NB4 (cell line): ENCODE data around the gene SKA3.
A peak's percentile ranks its signal among the peaks of the same experiment; 100 is the strongest.

Source experiments
- DNase-seq: peaks from one replicate; pipeline ENCODE4 v3.0.0; 2010; ENCODE audit warnings: low read depth
- H3K4me3 ChIP-seq: one replicate; pipeline ENCODE4 v1.5.1; 2011; ENCODE audit warnings: mild to moderate bottlenecking, low read depth, low read length, moderate library complexity
- MYC ChIP-seq: IDR thresholded peaks from 2 replicates; pipeline ENCODE4 v1.6.1; 2011; ENCODE audit warnings: low read depth, low read length
- POLR2A ChIP-seq: IDR thresholded peaks from 2 replicates; pipeline ENCODE4 v1.6.1; 2011; ENCODE audit warnings: mild to moderate bottlenecking; ENCODE audit not compliant: insufficient read length; ENCODE audit errors: extremely low read depth
- TF ChIP-seq, protein P1 (sequence below): IDR thresholded peaks from 2 replicates; pipeline ENCODE4 v1.6.1; 2011; ENCODE audit warnings: low read depth, low read length
- TF ChIP-seq, protein P2 (sequence below): IDR thresholded peaks from one replicate; pipeline ENCODE4 v1.5.1; 2012; ENCODE audit warnings: low read depth, low read length

Gene SKA3

GRCh38 chr13:21133077-21133476, 43.3 kb downstream of the SKA3 start:
- TF ChIP-seq, protein P1, sequence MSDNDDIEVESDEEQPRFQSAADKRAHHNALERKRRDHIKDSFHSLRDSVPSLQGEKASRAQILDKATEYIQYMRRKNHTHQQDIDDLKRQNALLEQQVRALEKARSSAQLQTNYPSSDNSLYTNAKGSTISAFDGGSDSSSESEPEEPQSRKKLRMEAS, result no peak
- TF ChIP-seq POLR2A (no peak), MYC (no peak)
- TF ChIP-seq, protein P2, sequence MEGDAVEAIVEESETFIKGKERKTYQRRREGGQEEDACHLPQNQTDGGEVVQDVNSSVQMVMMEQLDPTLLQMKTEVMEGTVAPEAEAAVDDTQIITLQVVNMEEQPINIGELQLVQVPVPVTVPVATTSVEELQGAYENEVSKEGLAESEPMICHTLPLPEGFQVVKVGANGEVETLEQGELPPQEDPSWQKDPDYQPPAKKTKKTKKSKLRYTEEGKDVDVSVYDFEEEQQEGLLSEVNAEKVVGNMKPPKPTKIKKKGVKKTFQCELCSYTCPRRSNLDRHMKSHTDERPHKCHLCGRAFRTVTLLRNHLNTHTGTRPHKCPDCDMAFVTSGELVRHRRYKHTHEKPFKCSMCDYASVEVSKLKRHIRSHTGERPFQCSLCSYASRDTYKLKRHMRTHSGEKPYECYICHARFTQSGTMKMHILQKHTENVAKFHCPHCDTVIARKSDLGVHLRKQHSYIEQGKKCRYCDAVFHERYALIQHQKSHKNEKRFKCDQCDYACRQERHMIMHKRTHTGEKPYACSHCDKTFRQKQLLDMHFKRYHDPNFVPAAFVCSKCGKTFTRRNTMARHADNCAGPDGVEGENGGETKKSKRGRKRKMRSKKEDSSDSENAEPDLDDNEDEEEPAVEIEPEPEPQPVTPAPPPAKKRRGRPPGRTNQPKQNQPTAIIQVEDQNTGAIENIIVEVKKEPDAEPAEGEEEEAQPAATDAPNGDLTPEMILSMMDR, result no peak
- H3K4me3 ChIP-seq, result no peak overlapping the region

DNA sequence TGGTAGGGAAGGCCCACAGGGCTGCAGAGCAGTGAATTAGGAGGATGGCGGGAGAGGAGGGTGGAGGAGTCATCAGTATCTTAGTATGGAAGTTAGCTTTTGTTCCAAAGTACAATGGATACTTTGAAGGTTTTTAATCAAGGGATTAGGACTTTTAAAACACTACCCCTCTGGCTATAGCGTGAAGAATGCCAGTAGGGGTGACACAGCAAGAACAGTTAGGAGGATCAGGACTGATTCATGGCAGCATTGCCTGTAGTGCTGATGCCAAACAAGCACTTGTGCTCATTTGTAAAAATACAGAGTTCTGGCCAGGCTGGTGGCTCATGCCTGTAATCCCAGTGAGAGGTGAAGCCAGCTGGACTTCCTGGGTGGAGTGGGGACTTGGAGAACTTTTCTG, 46.2 kb downstream of the SKA3 start:
- DNase-seq, result no peak
- H3K4me3 ChIP-seq, result no peak overlapping the region
- TF ChIP-seq MYC (no peak), POLR2A (no peak)
- TF ChIP-seq, protein P1, result no peak
- TF ChIP-seq, protein P2, result no peak

More at GRCh38 chr13:21133077-21133476, 43.3 kb downstream of the SKA3 start:
- no peak for DNase-seq

DNA sequence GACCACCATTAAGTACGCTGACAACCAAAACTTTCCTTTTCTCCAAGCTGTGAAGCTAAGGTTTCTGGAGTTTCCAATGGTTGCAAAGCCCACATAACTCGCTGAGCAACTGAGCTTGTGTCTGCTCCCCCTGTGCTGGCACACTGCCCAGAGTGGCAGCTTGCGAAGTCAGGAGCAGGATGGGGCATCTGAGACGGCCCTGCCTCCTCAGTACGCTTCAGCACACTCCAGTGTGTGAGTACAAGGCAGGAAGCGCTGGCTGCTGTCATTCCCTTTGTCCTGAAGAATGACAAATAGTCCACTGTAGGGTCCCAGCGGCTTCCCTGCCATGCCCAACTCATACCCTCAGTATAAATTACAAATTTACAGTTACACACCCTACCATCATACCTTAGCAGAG, 51.5 kb downstream of the SKA3 start:
- TF ChIP-seq MYC, result no peak
- TF ChIP-seq, protein P2, result no peak
- TF ChIP-seq POLR2A, result no peak
- TF ChIP-seq, protein P1, result no peak
- peak; percentile 53 for DNase-seq
- H3K4me3 ChIP-seq, result no peak overlapping the region

DNA sequence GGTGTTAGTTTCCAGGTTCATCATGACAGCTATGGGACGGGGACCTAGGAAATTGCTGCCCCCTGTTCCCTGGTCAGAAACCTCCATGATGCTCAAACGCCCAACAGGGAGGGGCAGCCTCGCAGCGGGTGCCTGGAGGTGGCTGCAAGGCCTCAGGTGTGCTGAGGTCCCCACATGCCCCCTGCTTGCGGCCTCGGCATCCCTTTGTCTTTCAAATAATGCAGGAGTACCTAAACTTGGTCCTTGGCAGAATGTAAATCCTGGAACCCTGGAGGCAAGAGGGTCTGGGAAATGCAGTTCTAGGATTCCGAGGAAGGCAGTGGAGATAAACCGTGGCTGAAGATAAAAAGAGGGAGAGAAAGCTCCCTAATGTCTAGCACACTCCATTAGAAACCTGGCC, 52.4 kb downstream of the SKA3 start:
- no peak for DNase-seq
- no peak overlapping the region for H3K4me3 ChIP-seq
- no peak for TF ChIP-seq POLR2A
- TF ChIP-seq, protein P1, result no peak
- no peak for TF ChIP-seq MYC
- TF ChIP-seq, protein P2, result no peak

GRCh38 chr13:21121616-21122015, 54.7 kb downstream of the SKA3 start:
- no peak for DNase-seq
- H3K4me3 ChIP-seq, result no peak overlapping the region
- TF ChIP-seq POLR2A (no peak), MYC (no peak)
- TF ChIP-seq, protein P1, result no peak
- TF ChIP-seq, protein P2, result no peak

DNA sequence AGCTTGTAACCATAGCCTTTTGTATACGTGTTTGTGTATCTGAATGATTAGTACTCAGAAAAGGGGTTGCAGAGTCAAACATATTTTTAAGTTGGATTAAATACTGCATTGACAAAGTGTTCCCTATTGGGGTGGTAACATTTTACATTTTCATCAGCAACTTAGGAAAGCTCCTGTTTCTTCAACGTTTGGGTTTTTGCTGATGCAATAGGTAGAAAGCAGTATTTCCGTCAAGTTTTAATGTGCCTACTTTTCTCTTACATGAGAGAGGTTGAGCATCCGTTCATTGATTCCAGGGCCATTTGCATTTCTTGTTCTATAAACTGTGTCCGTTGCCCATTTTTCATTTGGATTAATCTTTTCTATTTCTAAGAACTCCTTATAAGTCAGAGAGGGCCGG, 56.2 kb downstream of the SKA3 start:
- no peak overlapping the region for H3K4me3 ChIP-seq
- TF ChIP-seq, protein P2, result no peak
- TF ChIP-seq, protein P1, result no peak
- TF ChIP-seq POLR2A (no peak), MYC (no peak)
- DNase-seq, result no peak
